ENCODE data around the gene PROC.
"Not testable (repeated sequence)": the region's sequence is repeated elsewhere in the genome, so short reads cannot be mapped to it uniquely, and the experiment has no call there.

Gene PROC

DNA sequence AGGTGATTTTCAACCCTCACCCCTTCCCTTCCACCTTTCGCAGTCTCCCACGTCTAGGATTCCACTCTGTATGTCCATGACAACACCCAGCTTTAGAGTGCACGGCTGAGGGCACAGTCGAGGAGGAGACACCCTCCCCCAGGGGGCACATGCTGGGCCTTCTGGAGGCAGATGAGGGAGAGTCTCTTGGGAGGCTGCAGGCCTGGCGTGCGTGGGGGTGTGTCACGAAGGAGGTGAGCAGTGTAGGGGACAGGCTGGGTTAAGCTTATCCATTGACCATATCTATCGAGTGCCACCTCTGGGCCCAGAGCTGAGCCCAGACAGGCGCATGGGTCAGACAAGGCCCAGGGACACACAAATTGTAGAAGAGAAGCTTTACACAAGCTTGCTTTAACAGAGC, 18.8 kb downstream of the PROC start:
- DNase-seq (ENCODE audit: low read depth): no peak
- no peak overlapping the region for H3K4me3 ChIP-seq (ENCODE audit: low read depth, low read length)
- TF ChIP-seq CTCF (conservative IDR thresholded peaks at IDR 0.05; ENCODE audit: low read depth, low read length): no peak

DNA sequence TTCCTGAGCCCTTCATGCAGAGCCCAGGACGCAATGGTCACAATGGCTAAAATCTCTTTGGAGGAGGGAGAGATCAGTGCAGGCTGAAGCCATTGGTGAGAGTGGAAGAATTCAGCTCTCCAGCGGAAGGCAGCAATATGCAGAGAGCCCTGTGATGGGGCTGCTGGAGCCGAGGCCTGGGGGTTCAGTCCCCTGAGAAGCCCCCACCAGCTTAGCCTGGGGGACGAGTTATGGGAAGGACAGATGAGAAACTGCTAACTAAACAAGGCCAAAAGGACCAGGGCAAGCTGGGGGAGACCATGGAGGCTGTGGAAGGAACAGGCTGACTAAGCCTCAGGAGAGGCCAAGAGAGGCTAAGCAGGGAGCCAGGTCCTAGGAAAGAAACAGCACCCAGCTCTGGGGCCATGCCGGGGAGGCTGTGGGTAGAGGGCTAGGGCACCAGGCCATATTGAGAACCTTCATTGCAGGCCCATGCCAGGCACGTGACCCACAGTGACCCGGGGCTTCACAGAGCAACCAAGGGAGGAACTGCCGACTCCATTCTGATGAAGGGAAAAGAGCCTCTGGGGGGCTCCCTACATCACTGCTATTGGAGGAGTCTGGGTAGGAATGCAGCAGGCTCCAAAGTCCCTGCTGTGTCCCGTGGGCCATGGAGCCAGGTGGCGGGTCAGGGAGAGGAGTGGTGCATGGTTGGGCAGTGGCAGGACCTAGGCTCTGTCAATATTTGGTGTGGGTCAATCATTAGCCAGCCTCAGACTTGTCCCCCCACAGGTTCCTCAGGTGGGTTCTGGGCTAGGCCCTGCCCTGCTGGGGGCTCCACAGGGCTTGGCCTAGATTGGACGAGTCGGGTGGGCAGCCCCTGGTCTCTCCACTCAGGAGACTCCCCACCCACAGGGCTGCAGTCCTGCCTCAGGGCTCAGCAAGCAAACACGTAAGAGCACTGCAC, 19.8 kb downstream of the PROC start:
- TF ChIP-seq CTCF (conservative IDR thresholded peaks at IDR 0.05; ENCODE audit: low read depth, low read length): no peak
- DNase-seq (ENCODE audit: low read depth): no peak
- no peak overlapping the region for H3K4me3 ChIP-seq (ENCODE audit: low read depth, low read length)

DNA sequence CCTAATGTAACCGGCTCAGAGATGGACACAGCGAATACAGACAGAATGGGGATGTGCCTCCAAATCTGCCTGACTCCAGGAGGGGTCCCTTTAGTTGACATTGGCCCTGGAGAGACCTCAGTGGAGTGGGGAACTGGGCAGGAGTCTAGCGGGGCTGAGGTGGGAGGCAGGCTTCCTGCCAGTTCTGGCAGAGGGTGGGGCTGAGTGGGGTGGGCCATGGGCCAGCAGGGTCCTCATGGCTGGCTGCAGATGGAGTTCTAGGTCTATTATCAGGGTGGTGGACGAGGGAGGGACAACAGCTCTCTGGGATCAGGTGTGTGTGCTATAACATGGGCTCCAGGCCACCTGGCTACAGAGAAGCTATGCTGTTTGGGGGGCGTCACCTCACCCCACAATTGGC, 21.1 kb downstream of the PROC start:
- no peak for DNase-seq (ENCODE audit: low read depth)
- no peak overlapping the region for H3K4me3 ChIP-seq (ENCODE audit: low read depth, low read length)
- no peak for TF ChIP-seq CTCF (conservative IDR thresholded peaks at IDR 0.05; ENCODE audit: low read depth, low read length)

- DNase-seq (ENCODE audit: low read depth): no peak
- TF ChIP-seq CTCF (conservative IDR thresholded peaks at IDR 0.05; ENCODE audit: low read depth, low read length): no peak
- no peak overlapping the region for H3K4me3 ChIP-seq (ENCODE audit: low read depth, low read length)
These were observed 30.3 kb downstream of the PROC start for GRCh38 chr2:127448526-127448925.

GRCh38 chr2:127449414-127449813, 31.2 kb downstream of the PROC start:
- TF ChIP-seq CTCF (conservative IDR thresholded peaks at IDR 0.05; ENCODE audit: low read depth, low read length): no peak
- no peak overlapping the region for H3K4me3 ChIP-seq (ENCODE audit: low read depth, low read length)
- DNase-seq (ENCODE audit: low read depth): no peak

DNA sequence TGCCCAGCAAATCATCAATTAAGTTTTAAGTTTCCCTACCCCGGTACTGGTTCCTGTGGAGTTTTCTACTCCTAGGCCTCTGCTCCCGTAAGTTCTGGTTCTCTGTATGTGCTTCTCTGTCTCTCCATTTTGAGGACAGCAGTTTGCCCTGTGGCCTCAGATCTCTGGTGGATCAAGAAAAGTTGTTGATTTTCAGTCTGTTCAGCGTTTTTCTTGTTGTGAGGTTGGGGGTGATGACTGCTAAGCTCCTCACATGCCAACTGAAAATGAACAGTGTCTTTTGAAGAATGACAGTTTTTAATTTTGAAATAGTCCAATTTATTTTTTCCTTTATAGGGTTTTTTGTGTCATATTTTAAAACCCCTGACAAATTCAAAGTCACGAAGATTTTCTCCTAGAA, 31.7 kb downstream of the PROC start:
- no peak overlapping the region for H3K4me3 ChIP-seq (ENCODE audit: low read depth, low read length)
- DNase-seq (ENCODE audit: low read depth): no peak
- TF ChIP-seq CTCF (conservative IDR thresholded peaks at IDR 0.05; ENCODE audit: low read depth, low read length): no peak

DNA sequence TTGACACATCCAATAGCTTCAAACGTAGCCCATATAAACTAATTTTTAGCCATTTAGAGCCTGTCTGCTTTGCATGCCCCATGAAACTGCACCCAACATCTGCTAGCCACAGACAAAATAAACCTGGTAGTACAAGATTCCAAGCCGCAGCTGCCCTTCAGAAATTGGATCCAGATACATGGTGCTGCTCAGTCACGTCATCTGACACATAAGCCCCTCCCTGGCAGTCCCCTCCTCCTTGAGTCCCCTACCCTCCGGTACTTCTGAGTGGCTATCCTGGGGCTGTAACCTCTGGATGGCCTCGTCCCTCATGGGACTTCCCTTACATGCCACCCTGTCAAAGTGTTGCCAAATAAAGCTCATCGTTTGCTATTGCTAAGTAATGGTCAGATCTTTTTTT, 33.8 kb downstream of the PROC start:
- no peak for DNase-seq (ENCODE audit: low read depth)
- H3K4me3 ChIP-seq (ENCODE audit: low read depth, low read length): no peak overlapping the region
- TF ChIP-seq CTCF (conservative IDR thresholded peaks at IDR 0.05; ENCODE audit: low read depth, low read length): no peak

DNA sequence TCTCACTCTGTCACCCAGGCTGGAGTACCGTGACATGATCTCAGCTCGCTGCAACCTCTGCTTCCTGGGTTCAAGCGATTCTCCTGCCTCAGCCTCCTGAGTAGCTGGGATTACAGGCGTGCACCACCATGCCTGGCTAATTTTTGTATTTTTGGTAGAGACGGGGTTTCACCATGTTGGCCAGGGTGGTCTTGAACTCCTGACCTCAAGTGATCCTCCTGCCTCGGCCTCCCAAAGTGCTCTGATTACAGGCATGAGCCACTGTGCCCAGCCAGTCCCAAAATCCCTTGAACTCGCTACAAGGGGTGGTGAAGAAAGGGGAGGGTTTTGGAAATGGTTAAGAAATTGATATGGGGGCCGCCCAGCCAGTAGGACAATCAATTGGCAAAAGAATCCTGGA, 34.2 kb downstream of the PROC start:
- not testable (repeated sequence) for H3K4me3 ChIP-seq (ENCODE audit: low read depth, low read length)

More for the DNA sequence above, 34.2 kb downstream of the PROC start:
- not testable (repeated sequence) for DNase-seq (ENCODE audit: low read depth)
